Liver (tissue), 9 donors: Measurements from ENCODE around the gene BMP7. TPM values are rescaled to one million over a fixed set of nuclear protein-coding genes. Genes with fewer than 3 reads are reported as not detected.

Experiments used
- DNase-seq: peaks from one replicate; pipeline ENCODE4 v3.0.0-alpha.2; 2017; ENCODE audit warnings: low spot score
- H3K27ac ChIP-seq, 2 donors: one replicate each; pipeline ENCODE4 v1.7.0; 2013; ENCODE audit warnings: inconsistent platforms in 2 of 2, low read length in 2 of 2, control low read depth in 1 of 2, low read depth in 1 of 2, mild to moderate bottlenecking in 1 of 2
- H3K27me3 ChIP-seq, 4 donors: one replicate each; pipeline versions ENCODE4 v1.6.1 to v1.7.0; 2013; ENCODE audit warnings: low read length in 3 of 4, inconsistent platforms in 1 of 4, mild to moderate bottlenecking in 1 of 4, moderate library complexity in 1 of 4; ENCODE audit not compliant: control insufficient read depth in 4 of 4, insufficient read depth in 4 of 4
- H3K36me3 ChIP-seq, 4 donors: one replicate each; pipeline versions ENCODE4 v1.6.1 to v1.7.0; 2013; ENCODE audit warnings: low read length in 3 of 4, mild to moderate bottlenecking in 3 of 4, low read depth in 1 of 4, moderate library complexity in 1 of 4; ENCODE audit not compliant: control insufficient read depth in 4 of 4, insufficient read depth in 3 of 4
- H3K4me1 ChIP-seq, 4 donors: one replicate each; pipeline versions ENCODE4 v1.6.1 to v1.7.0; 2013; ENCODE audit warnings: low read length in 3 of 4, mild to moderate bottlenecking in 3 of 4, moderate library complexity in 1 of 4; ENCODE audit not compliant: control insufficient read depth in 4 of 4, insufficient read depth in 4 of 4
- H3K4me3 ChIP-seq, 3 donors: one replicate each; pipeline versions ENCODE4 v1.6.1 to v1.7.0; 2013; ENCODE audit warnings: low read length in 3 of 3, control low read depth in 1 of 3, low read depth in 1 of 3, mild to moderate bottlenecking in 1 of 3
- H3K9ac ChIP-seq, 2 donors: one replicate each; pipeline ENCODE4 v1.7.0; 2013; ENCODE audit warnings: low read length in 2 of 2, mild to moderate bottlenecking in 2 of 2, moderate library complexity in 2 of 2, control low read depth in 1 of 2, low read depth in 1 of 2
- H3K9me3 ChIP-seq, 4 donors: one replicate each; pipeline versions ENCODE4 v1.6.1 to v1.7.0; 2013; ENCODE audit warnings: low read length in 3 of 4; ENCODE audit not compliant: control insufficient read depth in 4 of 4
- EGR1 ChIP-seq, 2 donors: IDR thresholded peaks; 2 replicates each; pipeline ENCODE4 v1.6.1; 2016 to 2018; ENCODE audit warnings: antibody characterized with exemption in 2 of 2, low read depth in 2 of 2
- FOXA1 ChIP-seq: IDR thresholded peaks from 2 replicates; pipeline ENCODE4 v1.6.1; 2016; ENCODE audit warnings: antibody characterized with exemption
- FOXA2 ChIP-seq: IDR thresholded peaks from 2 replicates; pipeline ENCODE4 v1.6.1; 2016; ENCODE audit warnings: antibody characterized with exemption
- GABPA ChIP-seq, 2 donors: IDR thresholded peaks in 1 of 2; conservative IDR thresholded peaks in 1 of 2; 2 replicates each; pipeline ENCODE4 v1.6.1; 2016; ENCODE audit warnings: antibody characterized with exemption in 2 of 2, mild to moderate bottlenecking in 1 of 2, moderate library complexity in 1 of 2
- HNF4A ChIP-seq, 2 donors: conservative IDR thresholded peaks; 2 replicates each; pipeline ENCODE4 v1.6.1; 2016; ENCODE audit warnings: antibody characterized with exemption in 2 of 2, mild to moderate bottlenecking in 2 of 2
- HNF4G ChIP-seq: IDR thresholded peaks from 2 replicates; pipeline ENCODE4 v1.6.1; 2016; ENCODE audit warnings: antibody characterized with exemption
- JUND ChIP-seq, 2 donors: IDR thresholded peaks; 2 replicates each; pipeline ENCODE4 v1.6.1; 2016; ENCODE audit warnings: antibody characterized with exemption in 2 of 2
- NR2F2 ChIP-seq: IDR thresholded peaks from 2 replicates; pipeline ENCODE4 v1.6.1; 2016; ENCODE audit warnings: antibody characterized with exemption
- RAD21 ChIP-seq, 2 donors: IDR thresholded peaks; 2 replicates each; pipeline ENCODE4 v1.6.1; 2016; ENCODE audit warnings: antibody characterized with exemption in 2 of 2, mild to moderate bottlenecking in 2 of 2
- SP1 ChIP-seq: IDR thresholded peaks from 2 replicates; pipeline ENCODE4 v1.6.1; 2018; ENCODE audit warnings: antibody characterized with exemption, mild to moderate bottlenecking
- TAF1 ChIP-seq: conservative IDR thresholded peaks from 2 replicates; pipeline ENCODE4 v1.6.1; 2016; ENCODE audit warnings: antibody characterized with exemption, mild to moderate bottlenecking
- YY1 ChIP-seq: IDR thresholded peaks from 2 replicates; pipeline ENCODE4 v1.6.1; 2016; ENCODE audit warnings: antibody characterized with exemption, mild to moderate bottlenecking
- WGBS: extraction: QIAGEN DNeasy Blood & Tissue Kit; methylation state at CpG from one replicate; pipeline ENCODE4 v1.1.7; 2013; 5-methylcytosine and 5-hydroxymethylcytosine counted together
- polyA plus RNA-seq, 2 donors: library from polyadenylated mRNA; stranded (reverse) in 1 of 2; unstranded in 1 of 2; fragments of 200-250 nt in 1 of 2; fragments of >200 nt in 1 of 2; fragmentation: Nextera tagmentation in 1 of 2; extraction: Ambion mirVana in 1 of 2; gene quantifications; one replicate each; pipeline versions ENCODE4 v1.2.1 to v1.2.3, GENCODE V29; 2013 to 2015
- total RNA-seq, 2 donors: library from RNA; depleted of rRNA; stranded (reverse); fragments of >200 nt; gene quantifications; one replicate each; pipeline ENCODE4 v1.2.3, GENCODE V29; 2014
- TF ChIP-seq, protein P1 (sequence below): IDR thresholded peaks from 2 replicates; pipeline ENCODE4 v1.6.1; 2016; ENCODE audit warnings: antibody characterized with exemption
- TF ChIP-seq, protein P2 (sequence below): IDR thresholded peaks from 2 replicates; pipeline ENCODE4 v1.6.1; 2016; ENCODE audit warnings: antibody characterized with exemption
- TF ChIP-seq, protein P3 (sequence below): fragments of 150-350 bp; IDR thresholded peaks from 2 replicates; pipeline ENCODE4 v1.5.1; 2017; ENCODE audit warnings: improper control_type of control experiment, low read depth, low read length; ENCODE audit not compliant: missing input control
- TF ChIP-seq, protein P4 (sequence below): IDR thresholded peaks from 2 replicates; pipeline ENCODE4 v1.6.1; 2016; ENCODE audit warnings: antibody characterized with exemption
- TF ChIP-seq, protein P5 (sequence below): IDR thresholded peaks from 2 replicates; pipeline ENCODE4 v1.6.1; 2016; ENCODE audit warnings: antibody characterized with exemption, mild to moderate bottlenecking
- donor health status: healthy.
- donor health status: healthy.
- donor health status: healthy.
- donor health status: healthy.
- donor health status: healthy.

BMP7 gene
- total and polyA plus RNA-seq, 4 donors: not detected

DNA sequence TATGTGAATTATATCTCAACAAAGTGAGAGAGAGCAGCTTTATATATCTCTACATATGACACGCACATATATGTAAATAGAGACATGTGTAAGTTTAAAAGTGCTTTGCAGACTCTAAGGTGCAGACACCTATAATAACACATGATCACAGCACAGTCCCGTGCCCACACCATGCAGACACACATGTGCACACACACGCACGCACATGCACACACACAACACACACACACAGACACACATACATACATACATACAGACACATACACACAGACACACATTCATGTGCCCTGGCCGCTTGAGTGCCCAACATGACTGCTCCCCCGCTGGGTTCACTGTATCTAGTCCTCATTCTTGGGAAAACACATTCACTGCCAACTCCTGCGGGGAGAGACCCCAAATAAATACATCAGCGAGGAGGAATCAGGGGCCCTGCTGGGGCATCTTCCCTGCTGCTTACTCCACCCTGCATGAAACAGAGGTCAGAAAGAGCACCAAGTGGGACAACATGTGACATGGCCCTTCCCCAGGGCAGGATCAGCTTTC is 121.3 kb downstream of the BMP7 start:
- no peaks in the 10 kb centered on the region for H3K4me1 ChIP-seq
- no peak overlapping the region for H3K9ac ChIP-seq
- H3K36me3 ChIP-seq: no peaks in the 10 kb centered on the region
- no peaks in the 10 kb centered on the region for H3K27me3 ChIP-seq
- H3K27ac ChIP-seq: no peak overlapping the region
- no peak for DNase-seq
- TF ChIP-seq FOXA2 (no peak), GABPA (IDR thresholded peaks at IDR 0.05 in 1 of 2, conservative IDR thresholded peaks at IDR 0.05 in 1 of 2) (no peak), SP1 (no peak), TAF1 (no peak), HNF4G (no peak), YY1 (no peak), FOXA1 (no peak)
- TF ChIP-seq, protein P1, sequence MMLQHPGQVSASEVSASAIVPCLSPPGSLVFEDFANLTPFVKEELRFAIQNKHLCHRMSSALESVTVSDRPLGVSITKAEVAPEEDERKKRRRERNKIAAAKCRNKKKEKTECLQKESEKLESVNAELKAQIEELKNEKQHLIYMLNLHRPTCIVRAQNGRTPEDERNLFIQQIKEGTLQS: no peak
- TF ChIP-seq, protein P2, sequence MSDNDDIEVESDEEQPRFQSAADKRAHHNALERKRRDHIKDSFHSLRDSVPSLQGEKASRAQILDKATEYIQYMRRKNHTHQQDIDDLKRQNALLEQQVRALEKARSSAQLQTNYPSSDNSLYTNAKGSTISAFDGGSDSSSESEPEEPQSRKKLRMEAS: no peak
- no peak overlapping the region for H3K4me3 ChIP-seq
- 84% methylated on average over 8 of the region's 8 CpGs for WGBS
- H3K9me3 ChIP-seq: no peaks in the 10 kb centered on the region

DNA sequence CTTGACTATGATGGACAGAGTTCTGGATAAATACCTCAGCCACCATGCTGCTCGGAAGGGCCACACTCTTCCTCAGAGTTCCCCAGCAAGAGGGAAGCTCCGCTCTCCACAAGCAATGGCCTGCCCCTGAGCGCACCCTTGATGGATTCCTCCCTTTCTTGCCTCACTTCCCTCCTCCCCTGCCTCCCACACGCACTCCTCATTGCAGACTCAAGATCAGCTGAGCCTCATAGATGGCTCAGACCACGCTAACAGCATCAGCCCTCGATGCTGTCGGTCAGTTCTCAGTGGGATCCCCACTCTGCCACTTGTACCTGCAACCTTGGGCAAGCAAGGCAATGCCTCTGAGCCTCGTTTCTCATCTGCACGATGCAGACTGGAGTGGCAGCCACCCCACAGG is 123.3 kb downstream of the BMP7 start:
- no peaks in the 10 kb centered on the region for H3K27me3 ChIP-seq
- 82% methylated on average over 9 of the region's 9 CpGs for whole genome bisulfite sequencing
- DNase-seq: no peak

More for the DNA sequence above, 123.3 kb downstream of the BMP7 start:
- H3K4me1 ChIP-seq: no peaks in the 10 kb centered on the region
- no peaks in the 10 kb centered on the region for H3K36me3 ChIP-seq
- TF ChIP-seq, protein P3, sequence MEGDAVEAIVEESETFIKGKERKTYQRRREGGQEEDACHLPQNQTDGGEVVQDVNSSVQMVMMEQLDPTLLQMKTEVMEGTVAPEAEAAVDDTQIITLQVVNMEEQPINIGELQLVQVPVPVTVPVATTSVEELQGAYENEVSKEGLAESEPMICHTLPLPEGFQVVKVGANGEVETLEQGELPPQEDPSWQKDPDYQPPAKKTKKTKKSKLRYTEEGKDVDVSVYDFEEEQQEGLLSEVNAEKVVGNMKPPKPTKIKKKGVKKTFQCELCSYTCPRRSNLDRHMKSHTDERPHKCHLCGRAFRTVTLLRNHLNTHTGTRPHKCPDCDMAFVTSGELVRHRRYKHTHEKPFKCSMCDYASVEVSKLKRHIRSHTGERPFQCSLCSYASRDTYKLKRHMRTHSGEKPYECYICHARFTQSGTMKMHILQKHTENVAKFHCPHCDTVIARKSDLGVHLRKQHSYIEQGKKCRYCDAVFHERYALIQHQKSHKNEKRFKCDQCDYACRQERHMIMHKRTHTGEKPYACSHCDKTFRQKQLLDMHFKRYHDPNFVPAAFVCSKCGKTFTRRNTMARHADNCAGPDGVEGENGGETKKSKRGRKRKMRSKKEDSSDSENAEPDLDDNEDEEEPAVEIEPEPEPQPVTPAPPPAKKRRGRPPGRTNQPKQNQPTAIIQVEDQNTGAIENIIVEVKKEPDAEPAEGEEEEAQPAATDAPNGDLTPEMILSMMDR: no peak
- TF ChIP-seq SP1 (no peak), JUND (IDR thresholded peaks at IDR 0.05) (no peak), HNF4A (conservative IDR thresholded peaks at IDR 0.05) (no peak), NR2F2 (no peak), FOXA2 (no peak), HNF4G (no peak), FOXA1 (no peak), EGR1 (IDR thresholded peaks at IDR 0.05; ENCODE audit: low read depth in 2 of 2) (no peak), RAD21 (IDR thresholded peaks at IDR 0.05) (no peak), YY1 (no peak), TAF1 (no peak)
- TF ChIP-seq, protein P4, sequence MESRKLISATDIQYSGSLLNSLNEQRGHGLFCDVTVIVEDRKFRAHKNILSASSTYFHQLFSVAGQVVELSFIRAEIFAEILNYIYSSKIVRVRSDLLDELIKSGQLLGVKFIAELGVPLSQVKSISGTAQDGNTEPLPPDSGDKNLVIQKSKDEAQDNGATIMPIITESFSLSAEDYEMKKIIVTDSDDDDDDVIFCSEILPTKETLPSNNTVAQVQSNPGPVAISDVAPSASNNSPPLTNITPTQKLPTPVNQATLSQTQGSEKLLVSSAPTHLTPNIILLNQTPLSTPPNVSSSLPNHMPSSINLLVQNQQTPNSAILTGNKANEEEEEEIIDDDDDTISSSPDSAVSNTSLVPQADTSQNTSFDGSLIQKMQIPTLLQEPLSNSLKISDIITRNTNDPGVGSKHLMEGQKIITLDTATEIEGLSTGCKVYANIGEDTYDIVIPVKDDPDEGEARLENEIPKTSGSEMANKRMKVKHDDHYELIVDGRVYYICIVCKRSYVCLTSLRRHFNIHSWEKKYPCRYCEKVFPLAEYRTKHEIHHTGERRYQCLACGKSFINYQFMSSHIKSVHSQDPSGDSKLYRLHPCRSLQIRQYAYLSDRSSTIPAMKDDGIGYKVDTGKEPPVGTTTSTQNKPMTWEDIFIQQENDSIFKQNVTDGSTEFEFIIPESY: no peak
- TF ChIP-seq, protein P5, sequence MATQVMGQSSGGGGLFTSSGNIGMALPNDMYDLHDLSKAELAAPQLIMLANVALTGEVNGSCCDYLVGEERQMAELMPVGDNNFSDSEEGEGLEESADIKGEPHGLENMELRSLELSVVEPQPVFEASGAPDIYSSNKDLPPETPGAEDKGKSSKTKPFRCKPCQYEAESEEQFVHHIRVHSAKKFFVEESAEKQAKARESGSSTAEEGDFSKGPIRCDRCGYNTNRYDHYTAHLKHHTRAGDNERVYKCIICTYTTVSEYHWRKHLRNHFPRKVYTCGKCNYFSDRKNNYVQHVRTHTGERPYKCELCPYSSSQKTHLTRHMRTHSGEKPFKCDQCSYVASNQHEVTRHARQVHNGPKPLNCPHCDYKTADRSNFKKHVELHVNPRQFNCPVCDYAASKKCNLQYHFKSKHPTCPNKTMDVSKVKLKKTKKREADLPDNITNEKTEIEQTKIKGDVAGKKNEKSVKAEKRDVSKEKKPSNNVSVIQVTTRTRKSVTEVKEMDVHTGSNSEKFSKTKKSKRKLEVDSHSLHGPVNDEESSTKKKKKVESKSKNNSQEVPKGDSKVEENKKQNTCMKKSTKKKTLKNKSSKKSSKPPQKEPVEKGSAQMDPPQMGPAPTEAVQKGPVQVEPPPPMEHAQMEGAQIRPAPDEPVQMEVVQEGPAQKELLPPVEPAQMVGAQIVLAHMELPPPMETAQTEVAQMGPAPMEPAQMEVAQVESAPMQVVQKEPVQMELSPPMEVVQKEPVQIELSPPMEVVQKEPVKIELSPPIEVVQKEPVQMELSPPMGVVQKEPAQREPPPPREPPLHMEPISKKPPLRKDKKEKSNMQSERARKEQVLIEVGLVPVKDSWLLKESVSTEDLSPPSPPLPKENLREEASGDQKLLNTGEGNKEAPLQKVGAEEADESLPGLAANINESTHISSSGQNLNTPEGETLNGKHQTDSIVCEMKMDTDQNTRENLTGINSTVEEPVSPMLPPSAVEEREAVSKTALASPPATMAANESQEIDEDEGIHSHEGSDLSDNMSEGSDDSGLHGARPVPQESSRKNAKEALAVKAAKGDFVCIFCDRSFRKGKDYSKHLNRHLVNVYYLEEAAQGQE: no peak
- TF ChIP-seq, protein P1: no peak
- H3K4me3 ChIP-seq: no peak overlapping the region
- H3K9ac ChIP-seq: no peak overlapping the region
- H3K9me3 ChIP-seq: no peaks in the 10 kb centered on the region
- H3K27ac ChIP-seq: no peak overlapping the region
